COLO668 (cell line): ENCODE results near the gene PDS5B.
"Not testable (repeated sequence)": the region's sequence is repeated elsewhere in the genome, so short reads cannot be mapped to it uniquely, and the experiment has no call there.

Experiments
- DNase-seq: peaks from one replicate; lab custom pipeline; 2025; ENCODE audit not compliant: unreplicated experiment; lab: John Stamatoyannopoulos, UW

The PDS5B gene

DNA sequence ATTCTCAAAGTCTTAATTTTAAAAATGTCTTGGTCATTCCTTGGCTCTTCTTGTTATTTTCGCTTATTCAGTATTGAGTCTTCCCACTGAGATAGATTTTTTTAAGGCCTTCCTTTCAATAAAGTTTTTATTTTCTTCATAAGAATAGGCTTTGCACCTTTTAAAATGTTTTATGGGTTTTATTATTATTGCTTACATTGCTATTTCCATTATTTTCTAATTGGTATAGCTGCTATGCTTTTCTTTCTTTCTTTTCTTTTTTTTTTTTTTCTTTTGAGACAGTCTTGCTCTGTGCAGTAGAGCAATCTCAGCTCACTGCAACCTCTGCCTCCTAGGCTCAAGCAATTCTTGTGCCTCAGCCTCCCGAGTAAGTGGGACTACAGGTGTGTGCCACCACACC is 195.7 kb downstream of the PDS5B start:
- no peak for DNase-seq

GRCh38 chr13:32783067-32783466 is 196.8 kb downstream of the PDS5B start:
- DNase-seq = no peak

GRCh38 chr13:32790731-32791130 is 204.5 kb downstream of the PDS5B start:
- no peak for DNase-seq

DNA sequence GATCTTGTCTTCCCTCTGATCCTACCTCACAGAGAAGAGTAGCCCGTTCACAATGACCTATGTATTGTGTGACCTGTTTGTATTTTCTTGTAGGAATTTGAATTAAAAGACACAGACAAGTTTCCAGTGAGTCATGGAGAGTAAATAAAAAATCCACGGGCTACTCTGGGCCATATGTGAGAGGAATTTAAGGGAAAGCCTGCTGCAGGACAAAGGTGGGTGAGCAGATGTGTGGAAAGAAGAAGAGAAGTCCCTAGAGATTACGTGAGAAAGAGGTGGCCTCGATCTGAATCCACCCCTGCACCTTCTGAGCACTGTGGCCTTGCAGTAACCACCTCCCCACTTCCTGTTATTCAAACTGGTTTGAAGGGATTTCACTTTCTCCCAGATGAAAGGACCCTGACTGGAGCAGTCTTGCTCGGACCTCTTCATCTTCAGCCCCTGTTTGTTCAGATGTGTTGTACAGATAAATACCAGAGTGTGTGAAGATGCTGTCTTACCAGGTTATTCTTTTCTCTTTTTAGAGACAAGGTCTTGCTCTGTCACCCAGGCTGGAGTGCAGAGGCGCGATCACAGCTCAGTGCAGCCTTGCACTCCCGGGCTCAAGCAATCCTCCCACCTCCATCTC is 205.4 kb downstream of the PDS5B start:
- no peak for DNase-seq

- no peak for DNase-seq
Measured at GRCh38 chr13:32796754-32797153, 210.5 kb downstream of the PDS5B start.

DNA sequence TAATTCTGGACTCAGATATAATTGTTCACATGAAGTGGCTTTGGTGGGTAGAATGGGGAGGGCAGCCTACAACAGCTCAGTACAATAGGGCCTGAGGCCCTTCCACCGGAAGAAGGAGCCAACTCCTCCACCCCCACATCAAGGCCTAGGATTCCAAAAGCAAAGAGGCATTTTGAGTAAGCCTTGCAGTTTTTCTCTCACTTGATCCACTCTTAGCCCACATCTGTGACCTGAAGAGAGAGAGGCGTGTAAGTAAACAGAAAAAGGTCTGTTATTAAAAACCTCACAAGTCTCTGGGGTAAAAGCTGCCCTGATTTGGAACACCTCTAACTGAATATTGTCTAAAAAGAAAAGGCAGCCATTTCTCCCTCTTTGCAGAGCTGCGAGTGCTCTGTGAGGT is 215.9 kb downstream of the PDS5B start:
- no peak for DNase-seq

GRCh38 chr13:32804673-32805230 is 218.5 kb downstream of the PDS5B start:
- no peak for DNase-seq

DNA sequence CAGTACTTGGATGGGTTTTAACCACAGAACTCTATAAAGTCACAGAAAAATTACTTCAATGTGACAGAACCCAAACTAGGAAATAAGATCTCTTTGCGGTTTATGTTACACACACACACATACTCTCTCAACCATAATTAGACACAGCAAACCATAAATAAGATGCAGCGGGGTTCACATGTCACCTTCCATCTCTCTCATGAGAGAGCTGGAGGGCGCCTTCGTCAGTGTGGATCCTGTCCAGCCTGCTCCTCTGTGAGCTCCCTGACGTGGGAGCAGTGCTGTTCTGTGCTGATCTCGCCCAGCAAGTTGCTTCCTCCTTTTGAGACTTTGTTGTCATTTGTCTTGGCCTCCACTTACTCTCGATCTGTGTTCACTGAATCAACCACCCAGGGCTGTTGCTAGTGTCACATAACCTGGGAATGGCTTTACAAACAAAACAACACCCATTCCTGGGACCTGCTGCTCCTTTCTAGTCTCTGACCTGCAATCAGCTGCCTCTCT is 225.1 kb downstream of the PDS5B start:
- no peak for DNase-seq

DNA sequence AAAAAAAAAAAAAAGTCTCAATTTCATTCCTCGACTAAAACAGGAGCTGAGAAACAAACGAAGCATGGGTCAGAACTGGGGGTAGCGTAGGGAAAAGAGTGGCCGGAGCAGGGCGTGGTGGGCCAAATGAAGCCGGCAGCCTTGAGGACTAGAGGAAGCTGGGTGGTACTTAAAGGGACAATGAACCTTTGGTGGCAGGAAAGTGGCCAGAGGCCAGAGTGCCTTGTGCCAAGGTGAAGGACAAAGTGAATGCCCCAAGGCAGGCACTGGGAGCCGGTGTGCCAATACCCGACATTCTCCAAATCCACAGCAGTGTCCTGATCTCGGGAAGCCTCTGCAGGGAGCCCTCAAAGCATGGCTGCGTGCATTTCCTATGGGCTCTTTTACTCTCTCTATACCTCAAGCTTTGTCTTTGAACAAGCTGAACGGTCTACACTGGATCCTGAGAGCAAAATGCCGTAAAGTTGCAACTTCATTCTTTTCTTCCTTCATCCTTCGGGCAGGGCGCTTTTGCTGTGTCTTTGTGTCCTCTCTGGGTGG is 235.0 kb downstream of the PDS5B start:
- no peak for DNase-seq

DNA sequence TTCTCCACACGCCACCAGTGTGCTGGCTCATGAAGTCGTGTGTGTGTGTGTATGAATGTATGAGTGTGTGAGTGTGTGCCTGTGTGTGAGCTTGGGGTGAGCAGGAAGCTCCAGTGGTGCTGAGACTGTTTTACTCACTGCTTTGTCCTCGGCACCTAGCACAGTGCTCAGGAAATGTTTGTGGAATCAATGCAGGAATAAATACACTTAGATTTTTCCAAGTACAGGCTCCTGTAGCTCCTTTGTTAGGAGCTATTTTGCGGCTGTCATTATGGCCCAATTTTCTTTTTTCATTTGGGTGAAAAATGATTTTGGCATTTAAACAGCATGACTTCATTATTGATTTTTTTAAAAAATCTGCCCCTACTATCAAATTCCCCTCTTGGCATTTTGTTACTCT is 236.5 kb downstream of the PDS5B start:
- DNase-seq = no peak

- no peak for DNase-seq
Measured at GRCh38 chr13:32823597-32823996, 237.3 kb downstream of the PDS5B start.

- DNase-seq = no peak
Measured at GRCh38 chr13:32824061-32824460, 237.8 kb downstream of the PDS5B start.

DNA sequence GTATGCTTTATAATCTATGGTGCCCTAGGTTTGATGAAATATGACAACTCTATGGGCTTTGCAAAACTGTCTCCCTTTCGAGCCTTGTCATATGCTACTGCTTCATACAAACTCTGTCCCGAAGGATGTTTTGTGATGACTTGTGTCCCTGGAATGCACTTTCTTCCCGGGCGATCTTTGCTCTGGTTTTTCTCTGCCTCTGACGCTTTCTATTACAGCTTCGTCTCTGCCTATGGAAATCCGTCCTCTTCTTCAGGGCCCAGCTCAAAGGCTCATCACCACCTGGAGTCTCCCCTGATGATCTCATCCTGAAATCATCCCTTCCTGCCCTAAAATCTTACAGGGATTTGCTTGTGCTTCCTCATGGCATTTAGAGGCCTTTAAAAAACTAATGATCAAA is 238.4 kb downstream of the PDS5B start:
- DNase-seq = no peak

DNA sequence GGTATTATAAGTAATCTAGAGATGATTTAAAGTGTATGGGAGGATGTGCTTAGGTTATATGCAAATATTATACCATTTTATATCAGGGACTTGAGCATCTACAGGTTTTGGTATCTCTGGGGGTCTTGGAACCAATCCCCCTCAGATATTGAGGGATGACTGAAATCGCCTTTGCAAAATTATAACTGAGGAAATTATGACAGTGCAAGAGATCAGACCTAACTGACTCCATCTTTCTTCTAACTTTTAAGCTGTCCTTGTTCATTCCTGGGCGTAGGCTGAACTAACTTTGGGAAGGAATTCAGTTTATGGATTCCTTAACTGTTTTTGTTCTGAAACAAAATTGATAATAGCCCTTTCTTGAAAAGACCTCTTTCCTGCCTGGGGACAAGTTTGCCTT is 239.2 kb downstream of the PDS5B start:
- no peak for DNase-seq

DNA sequence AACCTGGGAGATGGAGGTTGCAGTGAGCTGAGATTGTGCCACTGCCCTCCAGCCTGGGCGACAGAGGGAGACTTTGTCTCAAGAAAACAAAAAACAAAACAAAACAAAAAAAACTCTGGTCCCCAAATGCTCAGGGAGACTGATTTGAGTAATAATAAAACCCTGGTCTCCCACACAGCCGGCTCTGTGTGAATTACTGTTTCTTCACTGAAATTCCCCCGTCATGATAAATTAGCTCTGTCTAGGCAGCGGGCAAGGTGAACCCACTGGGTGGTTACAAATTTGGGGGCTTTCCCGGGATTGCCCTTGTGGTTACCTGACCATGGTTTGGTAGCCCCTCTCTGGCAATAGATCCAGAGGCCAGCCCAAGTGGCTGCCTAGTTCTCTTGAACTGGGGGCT is 240.1 kb downstream of the PDS5B start:
- not testable (repeated sequence) for DNase-seq
